ENCODE results near the gene WDFY4.

The WDFY4 gene

DNA sequence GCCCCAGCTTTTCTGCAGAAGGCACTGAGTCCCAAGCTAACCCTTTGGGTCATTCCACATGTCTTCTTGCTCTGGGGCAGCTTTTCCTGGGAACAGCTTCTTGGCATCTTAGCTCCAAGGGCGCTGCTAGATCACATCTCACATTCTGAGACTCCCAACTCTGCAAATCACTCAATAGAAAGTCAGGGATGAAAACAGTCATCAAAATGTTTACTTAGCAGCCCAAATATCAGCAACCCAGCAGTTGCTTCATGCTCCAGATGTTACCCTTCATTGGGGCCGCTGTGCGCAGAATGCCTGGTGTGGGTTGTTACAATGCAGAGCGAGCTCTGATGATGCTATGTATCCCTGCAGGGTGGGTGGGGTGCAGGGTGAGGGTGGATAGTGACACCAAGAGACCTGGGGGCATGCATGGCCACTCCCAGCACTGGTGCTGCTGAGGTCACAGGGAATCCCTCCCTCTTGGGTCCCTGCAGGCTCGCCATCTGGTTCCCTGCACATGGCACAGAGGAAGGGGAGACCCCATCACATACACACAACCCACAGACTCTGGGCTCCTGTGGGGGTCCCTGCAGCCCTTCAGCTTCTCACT lies 19.0 kb downstream of the WDFY4 start:
- Histone ChIP-seq H3K36me3 (ENCODE audit: control insufficient read depth in 2 of 2, insufficient read depth in 1 of 2, low read length in 2 of 2) (no peaks in the 10 kb centered on the region), H3K9me3 (ENCODE audit: control insufficient read depth, insufficient read depth, low read depth, low read length) (no peaks in the 10 kb centered on the region), H3K27ac (ENCODE audit: extremely low read depth, low read depth, low read length) (no peak overlapping the region), H3K4me3 (ENCODE audit: low read depth, low read length) (no peak overlapping the region), H3K4me1 (ENCODE audit: control insufficient read depth, insufficient read depth, low read length) (no peaks in the 10 kb centered on the region)
- ChIA-PET CTCF (interaction anchor here (0.6 kb wide), 1 partner anchor 446 kb away, joined by 3 read pairs; no protein-coding TSS in a partner anchor), POLR2A (no interaction called here)
- TF ChIP-seq ZNF239 (tag by site-specific recombination; IDR thresholded peaks at IDR 0.05) = no peak
- TF ChIP-seq ZNF561 (tag by site-specific recombination; IDR thresholded peaks at IDR 0.05; ENCODE audit: borderline replicate concordance) = no peak
- no peak for TF ChIP-seq ZNF175 (tag by site-specific recombination; IDR thresholded peaks at IDR 0.05)
- no peak for TF ChIP-seq ZFP37 (tag by site-specific recombination; IDR thresholded peaks at IDR 0.05)
- TF ChIP-seq ZNF16 (tag by site-specific recombination; IDR thresholded peaks at IDR 0.05; ENCODE audit: low read depth) = no peak

DNA sequence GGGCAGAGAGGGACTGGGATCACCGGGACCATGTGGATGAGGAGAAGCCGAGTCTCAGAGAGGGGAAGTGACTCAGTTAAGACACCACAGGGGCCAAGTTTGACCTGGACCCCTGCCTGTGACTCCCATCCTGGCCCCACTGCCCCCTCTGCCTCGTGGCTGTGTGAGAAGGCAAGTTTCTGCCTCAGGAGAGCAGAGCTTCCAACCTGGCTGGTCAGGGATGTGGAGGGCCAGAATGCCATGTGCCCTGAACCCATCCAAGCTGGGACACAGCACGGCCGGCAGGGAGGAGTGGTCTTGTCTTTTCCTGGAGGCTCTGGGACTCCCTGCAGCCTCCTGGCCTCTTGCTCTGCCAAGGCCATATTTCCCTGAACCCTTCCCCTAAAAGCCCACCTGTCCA lies 19.5 kb downstream of the WDFY4 start:
- no peak for TF ChIP-seq ZNF785 (tag by site-specific recombination; IDR thresholded peaks at IDR 0.05)
- Histone ChIP-seq H3K36me3 (ENCODE audit: control insufficient read depth in 2 of 2, insufficient read depth in 1 of 2, low read length in 2 of 2) (no peaks in the 10 kb centered on the region), H3K4me1 (ENCODE audit: control insufficient read depth, insufficient read depth, low read length) (no peaks in the 10 kb centered on the region), H3K4me3 (ENCODE audit: low read depth, low read length) (no peak overlapping the region), H3K9me3 (ENCODE audit: control insufficient read depth, insufficient read depth, low read depth, low read length) (no peaks in the 10 kb centered on the region), H3K27ac (ENCODE audit: extremely low read depth, low read depth, low read length) (no peak overlapping the region)
- CTCF ChIA-PET = no interaction called here
- POLR2A ChIA-PET = no interaction called here

DNA sequence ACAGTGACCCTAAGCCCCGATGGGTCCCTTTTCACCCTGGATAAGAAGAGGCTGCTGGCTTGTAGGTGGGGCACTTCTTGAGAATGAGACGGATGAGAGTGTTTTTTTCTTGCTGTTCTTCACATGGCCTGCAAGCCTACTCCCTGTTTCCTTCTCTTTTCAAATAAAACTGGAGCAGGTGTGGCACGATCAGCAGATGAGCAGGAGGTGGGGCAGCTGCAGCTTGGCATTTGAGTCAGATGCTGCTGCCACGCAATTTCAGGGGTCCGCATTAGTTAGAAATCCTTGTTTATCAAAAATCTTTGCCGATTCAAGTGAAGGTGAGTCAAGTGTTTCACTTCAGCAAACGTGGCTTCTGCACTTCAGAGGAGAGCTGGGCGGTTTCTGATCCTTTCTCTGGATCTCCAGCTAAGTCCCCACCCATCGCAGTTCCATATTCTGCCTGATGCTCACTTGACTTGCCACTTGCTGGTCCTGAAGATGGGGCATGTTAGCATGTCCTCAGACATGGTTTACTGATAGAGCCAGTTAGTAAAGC lies 20.8 kb downstream of the WDFY4 start:
- H3K36me3 ChIP-seq (ENCODE audit: control insufficient read depth in 2 of 2, insufficient read depth in 1 of 2, low read length in 2 of 2) = no peaks in the 10 kb centered on the region
- TF ChIP-seq, protein P1, sequence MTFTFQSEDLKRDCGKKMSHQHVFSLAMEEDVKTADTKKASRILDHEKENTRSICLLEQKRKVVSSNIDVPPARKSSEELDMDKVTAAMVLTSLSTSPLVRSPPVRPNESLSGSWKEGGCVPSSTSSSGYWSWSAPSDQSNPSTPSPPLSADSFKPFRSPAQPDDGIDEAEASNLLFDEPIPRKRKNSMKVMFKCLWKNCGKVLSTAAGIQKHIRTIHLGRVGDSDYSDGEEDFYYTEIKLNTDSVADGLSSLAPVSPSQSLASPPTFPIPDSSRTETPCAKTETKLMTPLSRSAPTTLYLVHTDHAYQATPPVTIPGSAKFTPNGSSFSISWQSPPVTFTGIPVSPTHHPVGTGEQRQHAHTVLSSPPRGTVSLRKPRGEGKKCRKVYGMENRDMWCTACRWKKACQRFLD (tag by site-specific recombination; IDR thresholded peaks at IDR 0.05) = no peak
- TF ChIP-seq, protein P2, sequence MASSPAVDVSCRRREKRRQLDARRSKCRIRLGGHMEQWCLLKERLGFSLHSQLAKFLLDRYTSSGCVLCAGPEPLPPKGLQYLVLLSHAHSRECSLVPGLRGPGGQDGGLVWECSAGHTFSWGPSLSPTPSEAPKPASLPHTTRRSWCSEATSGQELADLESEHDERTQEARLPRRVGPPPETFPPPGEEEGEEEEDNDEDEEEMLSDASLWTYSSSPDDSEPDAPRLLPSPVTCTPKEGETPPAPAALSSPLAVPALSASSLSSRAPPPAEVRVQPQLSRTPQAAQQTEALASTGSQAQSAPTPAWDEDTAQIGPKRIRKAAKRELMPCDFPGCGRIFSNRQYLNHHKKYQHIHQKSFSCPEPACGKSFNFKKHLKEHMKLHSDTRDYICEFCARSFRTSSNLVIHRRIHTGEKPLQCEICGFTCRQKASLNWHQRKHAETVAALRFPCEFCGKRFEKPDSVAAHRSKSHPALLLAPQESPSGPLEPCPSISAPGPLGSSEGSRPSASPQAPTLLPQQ (tag by site-specific recombination; IDR thresholded peaks at IDR 0.05) = no peak
- no peak for TF ChIP-seq ZBTB20 (tag by site-specific recombination; IDR thresholded peaks at IDR 0.05)
- TF ChIP-seq OSR2 (tag by site-specific recombination; IDR thresholded peaks at IDR 0.05) = no peak
- TF ChIP-seq ZFHX2 (tag by site-specific recombination; conservative IDR thresholded peaks at IDR 0.05) = no peak
- TF ChIP-seq TCF7L2 (IDR thresholded peaks at IDR 0.05; ENCODE audit: borderline replicate concordance, low read depth, low read length) = no peak
- TF ChIP-seq KLF9 (tag by site-specific recombination; IDR thresholded peaks at IDR 0.05; ENCODE audit: low read depth) = no peak
- no peak for TF ChIP-seq ZNF777 (tag by site-specific recombination; IDR thresholded peaks at IDR 0.05; ENCODE audit: borderline replicate concordance)
- no peak for TF ChIP-seq ZNF626 (tag by site-specific recombination; IDR thresholded peaks at IDR 0.05)
- no peak for TF ChIP-seq ZNF138 (tag by site-specific recombination; IDR thresholded peaks at IDR 0.05; ENCODE audit: borderline replicate concordance)
- no peak for TF ChIP-seq HOXD13 (CRISPR knock-in tag; IDR thresholded peaks at IDR 0.05; ENCODE audit: borderline replicate concordance)
- TF ChIP-seq ZNF776 (tag by site-specific recombination; IDR thresholded peaks at IDR 0.05; ENCODE audit: borderline replicate concordance) = no peak
- no peak for TF ChIP-seq ZNF510 (tag by site-specific recombination; IDR thresholded peaks at IDR 0.05; ENCODE audit: insufficient replicate concordance)
- no peak for TF ChIP-seq ZNF561 (tag by site-specific recombination; IDR thresholded peaks at IDR 0.05; ENCODE audit: borderline replicate concordance)
- TF ChIP-seq, protein P3, sequence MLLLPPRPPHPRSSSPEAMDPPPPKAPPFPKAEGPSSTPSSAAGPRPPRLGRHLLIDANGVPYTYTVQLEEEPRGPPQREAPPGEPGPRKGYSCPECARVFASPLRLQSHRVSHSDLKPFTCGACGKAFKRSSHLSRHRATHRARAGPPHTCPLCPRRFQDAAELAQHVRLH (tag by site-specific recombination; IDR thresholded peaks at IDR 0.05) = no peak
- no peak for TF ChIP-seq HOXA7 (CRISPR knock-in tag; IDR thresholded peaks at IDR 0.05; ENCODE audit: borderline replicate concordance)
- TF ChIP-seq GLIS1 (tag by site-specific recombination; IDR thresholded peaks at IDR 0.05) = no peak
- no peak for TF ChIP-seq ZNF114 (tag by site-specific recombination; IDR thresholded peaks at IDR 0.05)
- TF ChIP-seq HOXC10 (CRISPR knock-in tag; IDR thresholded peaks at IDR 0.05) = no peak
- H3K4me3 ChIP-seq (ENCODE audit: low read depth, low read length) = no peak overlapping the region
- CTCF ChIA-PET = no interaction called here
- POLR2A ChIA-PET = no interaction called here
- H3K27ac ChIP-seq (ENCODE audit: extremely low read depth, low read depth, low read length) = no peak overlapping the region
- H3K4me1 ChIP-seq (ENCODE audit: control insufficient read depth, insufficient read depth, low read length) = no peaks in the 10 kb centered on the region
- no peaks in the 10 kb centered on the region for H3K9me3 ChIP-seq (ENCODE audit: control insufficient read depth, insufficient read depth, low read depth, low read length)

All from HEK293 (cell line).